GM12892 (cell line): ENCODE data around the gene TTLL13.

Experiments
- POLR2A ChIP-seq: IDR thresholded peaks from 2 replicates; pipeline ENCODE4 v1.6.1; 2011; ENCODE audit warnings: low read depth, low read length, control low read depth
- POLR2AphosphoS5 ChIP-seq: IDR thresholded peaks from 2 replicates; pipeline ENCODE4 v1.6.1; 2011; ENCODE audit warnings: low read depth, low read length, control low read depth
- TAF1 ChIP-seq: IDR thresholded peaks from 2 replicates; pipeline ENCODE4 v1.6.1; 2011; ENCODE audit warnings: low read depth, mild to moderate bottlenecking, control low read depth, low read length, borderline replicate concordance

DNA sequence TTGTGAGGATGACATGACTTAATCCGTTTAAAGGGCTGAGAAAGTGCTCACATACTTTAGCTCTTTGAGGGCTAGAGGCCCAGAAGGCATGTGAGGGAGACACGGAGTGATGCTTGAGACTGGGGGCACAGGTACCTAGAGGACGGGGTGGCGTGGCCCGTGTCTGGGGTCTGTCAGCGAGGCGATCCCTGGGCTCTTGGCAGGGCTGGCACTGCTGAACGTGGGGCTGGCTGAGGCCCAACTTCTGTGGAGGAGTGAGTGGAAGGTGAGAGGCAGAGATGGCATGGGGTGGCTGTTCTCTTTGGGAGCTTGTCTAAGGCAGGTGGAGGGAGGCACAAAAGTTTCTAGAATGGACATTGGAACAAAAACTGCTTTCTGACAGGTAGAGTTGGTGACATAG is 38.8 kb upstream of the TTLL13 start:
- TF ChIP-seq POLR2A (no peak), POLR2AphosphoS5 (no peak), TAF1 (no peak)
